ENCODE data around the gene PTPN1.
A peak's percentile ranks its signal among the peaks of the same experiment; 100 is the strongest.
"Not testable (repeated sequence)": the region's sequence is repeated elsewhere in the genome, so short reads cannot be mapped to it uniquely, and the experiment has no call there.

PTPN1 gene

GRCh38 chr20:50481741-50482140 is 28.4 kb upstream of the PTPN1 start:
- no peak for DNase-seq (ENCODE audit: low read depth)

GRCh38 chr20:50482396-50482981 is 27.7 kb upstream of the PTPN1 start:
- DNase-seq (ENCODE audit: low read depth) = no peak

GRCh38 chr20:50484271-50484976 is 25.8 kb upstream of the PTPN1 start:
- no peak for DNase-seq (ENCODE audit: low read depth)

- DNase-seq (ENCODE audit: low read depth) = no peak
Observed at GRCh38 chr20:50487397-50487796, 22.8 kb upstream of the PTPN1 start.

GRCh38 chr20:50488236-50488806 is 21.9 kb upstream of the PTPN1 start:
- no peak for DNase-seq (ENCODE audit: low read depth)

GRCh38 chr20:50491168-50491567 is 19.0 kb upstream of the PTPN1 start:
- no peak for DNase-seq (ENCODE audit: low read depth)

GRCh38 chr20:50491926-50492634 is 18.1 kb upstream of the PTPN1 start:
- DNase-seq (ENCODE audit: low read depth) = no peak

- no peak for DNase-seq (ENCODE audit: low read depth)
Observed at GRCh38 chr20:50493881-50494253, 16.3 kb upstream of the PTPN1 start.

- no peak for DNase-seq (ENCODE audit: low read depth)
Observed at GRCh38 chr20:50494428-50494827, 15.8 kb upstream of the PTPN1 start.

GRCh38 chr20:50496773-50497385 is 13.3 kb upstream of the PTPN1 start:
- no peak for DNase-seq (ENCODE audit: low read depth)

- peak; percentile 60 for DNase-seq (ENCODE audit: low read depth)
Observed at GRCh38 chr20:50498071-50498776, 12.0 kb upstream of the PTPN1 start.

- DNase-seq (ENCODE audit: low read depth) = no peak
Observed at GRCh38 chr20:50499938-50500337, 10.2 kb upstream of the PTPN1 start.

GRCh38 chr20:50501972-50502745 is 8.0 kb upstream of the PTPN1 start:
- DNase-seq (ENCODE audit: low read depth) = no peak

GRCh38 chr20:50504231-50504823 is 5.9 kb upstream of the PTPN1 start:
- DNase-seq (ENCODE audit: low read depth) = no peak

GRCh38 chr20:50506270-50506579 is 4.0 kb upstream of the PTPN1 start:
- DNase-seq (ENCODE audit: low read depth) = no peak

- not testable (repeated sequence) for DNase-seq (ENCODE audit: low read depth)
Observed at GRCh38 chr20:50507745-50508144, 2.4 kb upstream of the PTPN1 start.

- DNase-seq (ENCODE audit: low read depth) = no peak
Observed at GRCh38 chr20:50508171-50508755, 1.9 kb upstream of the PTPN1 start.

GRCh38 chr20:50510706-50511542 is 741 bp downstream of the PTPN1 start:
- no peak for DNase-seq (ENCODE audit: low read depth)

GRCh38 chr20:50512323-50512722 is 2.1 kb downstream of the PTPN1 start:
- DNase-seq (ENCODE audit: low read depth) = no peak

Data from fibroblast of the conjunctiva (primary cell).